Measurements from ENCODE around the gene EGFL7. TPM values are rescaled to one million over a fixed set of nuclear protein-coding genes. Genes with fewer than 3 reads are reported as not detected.
A peak's percentile ranks its signal among the peaks of the same experiment; 100 is the strongest.

The EGFL7 gene
- total RNA-seq, 1 donor from 2014 or later: 16.5 TPM

DNA sequence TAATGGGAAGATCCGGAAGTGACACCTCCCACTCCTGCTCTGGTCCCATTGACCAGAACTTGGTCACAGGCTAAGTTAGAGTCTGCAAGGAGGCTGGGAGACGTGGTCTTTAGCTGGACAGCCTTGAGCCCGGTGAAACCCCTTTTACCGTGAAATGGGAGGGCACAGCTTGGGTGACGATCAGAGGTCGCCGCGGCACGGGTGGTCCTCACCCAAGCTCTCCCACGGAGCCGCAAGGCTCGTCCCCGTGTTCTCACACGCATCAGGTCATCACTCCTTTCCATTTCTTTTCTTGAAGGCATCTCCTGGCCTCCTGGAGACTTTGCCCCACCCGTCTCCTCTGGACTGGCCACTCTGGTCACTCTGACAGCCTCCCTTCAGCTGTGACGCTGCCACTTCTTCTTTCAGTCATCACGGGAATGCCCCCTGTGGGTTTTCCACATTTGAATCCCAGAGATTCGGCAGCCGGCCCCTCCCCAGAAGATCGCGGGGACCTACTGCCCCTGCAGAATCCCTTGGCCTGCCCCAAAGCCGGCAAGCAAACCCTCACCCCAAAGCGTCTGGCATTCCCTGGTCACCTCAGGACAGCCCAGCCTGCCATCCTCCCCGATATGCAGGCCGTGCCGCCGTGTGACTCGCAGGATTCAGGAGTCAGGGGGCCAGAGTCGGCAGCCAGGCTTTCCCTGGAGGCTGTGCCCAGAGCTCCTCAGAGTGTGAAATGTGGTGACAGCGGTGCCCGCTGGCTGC is 18.9 kb upstream of the EGFL7 start:
- no peak overlapping the region for H3K9ac ChIP-seq
- H3K27ac ChIP-seq: no peak overlapping the region
- Mint-ChIP-seq H3K27ac (peak overlapping the region; percentile 50), H3K27me3 (ENCODE audit: insufficient read depth, low read depth) (no peaks in the 10 kb centered on the region), H3K9me3 (no peaks in the 10 kb centered on the region), H3K4me1 (peaks cover 27% of the 10 kb centered on the region), H3K4me3 (peak overlapping the region; percentile 33), H3K36me3 (no peaks in the 10 kb centered on the region)
- peak overlapping the region; percentile 63 for H3K4me2 ChIP-seq
- H3K4me1 ChIP-seq: peaks cover 12% of the 10 kb centered on the region
- TF ChIP-seq EZH2phosphoT487 (IDR thresholded peaks at IDR 0.05) (no peak), EZH2 (IDR thresholded peaks at IDR 0.05) (no peak), CTCF (IDR thresholded peaks at IDR 0.05) (no peak)
- H3K4me3 ChIP-seq: peak overlapping the region; percentile 32
- DNase-seq (ENCODE audit: low spot score): peak; percentile 45
- H3K9me3 ChIP-seq (ENCODE audit: low read depth): no peaks in the 10 kb centered on the region
- peak overlapping the region; percentile 36 for H2AFZ ChIP-seq (replicated peaks)
- H3K27me3 ChIP-seq: peaks cover 22% of the 10 kb centered on the region
- no peaks in the 10 kb centered on the region for H3F3A ChIP-seq (ENCODE audit: low read depth)
- H4K20me1 ChIP-seq (ENCODE audit: low read depth): no peaks in the 10 kb centered on the region
- no peaks in the 10 kb centered on the region for H3K79me2 ChIP-seq (ENCODE audit: low read depth)
- no peaks in the 10 kb centered on the region for H3K36me3 ChIP-seq

GRCh38 chr9:136644343-136644592 is 18.4 kb upstream of the EGFL7 start:
- peak overlapping the region; percentile 32 for H3K4me3 ChIP-seq
- no peaks in the 10 kb centered on the region for H3K9me3 ChIP-seq (ENCODE audit: low read depth)
- H3K9ac ChIP-seq: no peak overlapping the region
- no peak for DNase-seq (ENCODE audit: low spot score)
- TF ChIP-seq EZH2phosphoT487 (IDR thresholded peaks at IDR 0.05) (no peak), CTCF (IDR thresholded peaks at IDR 0.05) (no peak)
- no peaks in the 10 kb centered on the region for H3K79me2 ChIP-seq (ENCODE audit: low read depth)
- H2AFZ ChIP-seq (replicated peaks): peak overlapping the region; percentile 36
- no peak overlapping the region for H3K27ac ChIP-seq
- peaks cover 30% of the 10 kb centered on the region for H3K4me1 Mint-ChIP-seq
- no peaks in the 10 kb centered on the region for H3K36me3 Mint-ChIP-seq
- no peaks in the 10 kb centered on the region for H3K9me3 Mint-ChIP-seq
- H3K4me2 ChIP-seq: peak overlapping the region; percentile 63
- H3K36me3 ChIP-seq: no peaks in the 10 kb centered on the region
- no peaks in the 10 kb centered on the region for H3K27me3 Mint-ChIP-seq (ENCODE audit: insufficient read depth, low read depth)
- H3K27me3 ChIP-seq: peaks cover 22% of the 10 kb centered on the region
- no peak overlapping the region for H3K27ac Mint-ChIP-seq
- no peaks in the 10 kb centered on the region for H4K20me1 ChIP-seq (ENCODE audit: low read depth)
- H3K4me1 ChIP-seq: peaks cover 12% of the 10 kb centered on the region
- no peaks in the 10 kb centered on the region for H3F3A ChIP-seq (ENCODE audit: low read depth)
- H3K4me3 Mint-ChIP-seq: no peak overlapping the region

- H3K27ac Mint-ChIP-seq: no peak overlapping the region
- H4K20me1 ChIP-seq (ENCODE audit: low read depth): no peaks in the 10 kb centered on the region
- no peaks in the 10 kb centered on the region for H3K36me3 Mint-ChIP-seq
- H3K27ac ChIP-seq: no peak overlapping the region
- H3K79me2 ChIP-seq (ENCODE audit: low read depth): no peaks in the 10 kb centered on the region
- H3K4me3 Mint-ChIP-seq: no peak overlapping the region
- H2AFZ ChIP-seq (replicated peaks): peak overlapping the region; percentile 36
- H3F3A ChIP-seq (ENCODE audit: low read depth): no peaks in the 10 kb centered on the region
- peaks cover 30% of the 10 kb centered on the region for H3K4me1 Mint-ChIP-seq
- DNase-seq (ENCODE audit: low spot score): peak; percentile 82
- no peak overlapping the region for H3K9ac ChIP-seq
- peak overlapping the region; percentile 32 for H3K4me3 ChIP-seq
- TF ChIP-seq CTCF (IDR thresholded peaks at IDR 0.05): peak; percentile 84
- no peak for TF ChIP-seq EZH2phosphoT487 (IDR thresholded peaks at IDR 0.05)
- TF ChIP-seq EZH2 (IDR thresholded peaks at IDR 0.05): no peak
- no peaks in the 10 kb centered on the region for H3K27me3 Mint-ChIP-seq (ENCODE audit: insufficient read depth, low read depth)
- H3K36me3 ChIP-seq: no peaks in the 10 kb centered on the region
- H3K4me2 ChIP-seq: peak overlapping the region; percentile 63
- H3K9me3 ChIP-seq (ENCODE audit: low read depth): no peaks in the 10 kb centered on the region
- H3K27me3 ChIP-seq: peaks cover 22% of the 10 kb centered on the region
- H3K4me1 ChIP-seq: peaks cover 12% of the 10 kb centered on the region
- H3K9me3 Mint-ChIP-seq: no peaks in the 10 kb centered on the region
These were observed 17.9 kb upstream of the EGFL7 start for GRCh38 chr9:136644593-136645351.
